HCT116 (cell line): ENCODE data around the gene QRICH1. TPM values are rescaled to one million over a fixed set of nuclear protein-coding genes. Genes with fewer than 3 reads are reported as not detected.

Experiments
- ATAC-seq: fragments of 200-7000 bp; cut with Tn5 transposase; 2 replicates; pipeline ENCODE4 v1.9.1; 2020; ENCODE audit warnings: mild to moderate bottlenecking, moderate library complexity
- BruUV-seq: library from RNA; stranded (reverse); fragments of 400-500 nt; replicated peaks from 2 replicates; lab custom pipeline; 2021; lab: Mats Ljungman, UMichigan
- CTCF ChIA-PET: fragments of 300-600 bp; sonication (Branson Sonifier 250); formaldehyde crosslinking; loops from one replicate; lab custom pipeline; 2021; ENCODE audit warnings: antibody characterized with exemption; lab: Charles Lee
- POLR2A ChIA-PET: fragments of 300-600, 350-600 bp; sonication (Branson Sonifier 250); formaldehyde crosslinking; loops from one replicate; lab custom pipeline; 2021; ENCODE audit warnings: antibody characterized with exemption; lab: Charles Lee
- RAD21 ChIA-PET, 2 experiments: fragments of 300-600 bp; sonication (Branson Sonifier 250); formaldehyde crosslinking; loops; one replicate each; lab custom pipeline; 2023; ENCODE audit warnings: low total read pairs in 2 of 2; ENCODE audit not compliant: uncharacterized antibody in 2 of 2, unreplicated experiment in 2 of 2, low non-redundant PET in 1 of 2; lab: Charles Lee
- DNase-seq: peaks from one replicate; pipeline ENCODE4 v3.0.0-alpha.2; 2010; ENCODE audit warnings: low read depth, low spot score
- H2AFZ ChIP-seq: fragments of 200-600 bp; shearing (Covaris generic), sonication (generic); 2 replicates; pipeline ENCODE4 v1.6.1; 2017; ENCODE audit warnings: low read depth, mixed run types, mixed read lengths, antibody characterized with exemption, low read length; ENCODE audit not compliant: poor library complexity, severe bottlenecking
- H3K27ac ChIP-seq: 2 replicates; pipeline ENCODE4 v1.5.1; 2012; ENCODE audit warnings: low read depth, low read length
- H3K27me3 ChIP-seq: fragments of 200-600 bp; sonication (generic); 2 replicates; pipeline ENCODE4 v1.6.1; 2016; ENCODE audit warnings: mixed run types, low read length, mixed read lengths; ENCODE audit not compliant: insufficient read depth
- H3K36me3 ChIP-seq, 2 experiments: fragments of 200-500 bp in 1 of 2; fragments of 200-600 bp in 1 of 2; sonication (Bioruptor generic) in 1 of 2; sonication (generic) in 1 of 2; 2 replicates each; pipeline versions ENCODE4 v1.5.1 to v1.6.1; 2014 to 2016; ENCODE audit warnings: low read length in 2 of 2, inconsistent platforms in 1 of 2, mixed read lengths in 1 of 2, mixed run types in 1 of 2; ENCODE audit not compliant: insufficient read depth in 2 of 2, control insufficient read depth in 1 of 2
- H3K4me1 ChIP-seq, 2 experiments: fragments of 200-600 bp in 1 of 2; sonication (generic) in 1 of 2; 2 replicates each; pipeline versions ENCODE4 v1.5.1 to v1.6.1; 2012 to 2017; ENCODE audit warnings: low read length in 2 of 2, inconsistent platforms in 1 of 2, mild to moderate bottlenecking in 1 of 2, mixed read lengths in 1 of 2, mixed run types in 1 of 2, moderate library complexity in 1 of 2; ENCODE audit not compliant: insufficient read depth in 2 of 2, control insufficient read depth in 1 of 2
- H3K4me2 ChIP-seq: fragments of 200-600 bp; sonication (generic); 2 replicates; pipeline ENCODE4 v1.6.1; 2017; ENCODE audit warnings: mixed run types, low read length, mixed read lengths
- H3K4me3 ChIP-seq, 2 experiments: fragments of 200-600 bp in 1 of 2; sonication (generic) in 1 of 2; replicated peaks in 1 of 2; 2 replicates each; pipeline ENCODE4 v1.5.1; 2011 to 2016; ENCODE audit warnings: low read length in 2 of 2, control low read depth in 1 of 2, low read depth in 1 of 2, mild to moderate bottlenecking in 1 of 2, mixed read lengths in 1 of 2, mixed run types in 1 of 2
- H3K79me2 ChIP-seq: fragments of 200-600 bp; sonication (generic); 2 replicates; pipeline ENCODE4 v1.6.1; 2017; ENCODE audit warnings: mild to moderate bottlenecking, mixed run types, low read length, moderate library complexity, mixed read lengths; ENCODE audit not compliant: insufficient read depth
- H3K9ac ChIP-seq: fragments of 200-600 bp; sonication (generic); 2 replicates; pipeline ENCODE4 v1.6.1; 2016; ENCODE audit warnings: low read length, mixed read lengths
- H3K9me2 ChIP-seq: fragments of 200-600 bp; sonication (generic), shearing (Covaris generic); 2 replicates; pipeline ENCODE4 v1.6.1; 2017; ENCODE audit warnings: mixed run types, mild to moderate bottlenecking, moderate library complexity; ENCODE audit not compliant: insufficient read depth
- H3K9me3 ChIP-seq, 2 experiments: fragments of 200-500 bp in 1 of 2; fragments of 200-600 bp in 1 of 2; sonication (Bioruptor generic) in 1 of 2; sonication (generic) in 1 of 2; 2 replicates each; pipeline ENCODE4 v1.6.1; 2014 to 2017; ENCODE audit warnings: low read length in 2 of 2, mixed read lengths in 2 of 2, inconsistent platforms in 1 of 2, low read depth in 1 of 2, mild to moderate bottlenecking in 1 of 2, mixed run types in 1 of 2, moderate library complexity in 1 of 2; ENCODE audit not compliant: control insufficient read depth in 1 of 2, insufficient read depth in 1 of 2
- H4K20me1 ChIP-seq: fragments of 200-600 bp; sonication (generic), shearing (Covaris generic); 2 replicates; pipeline ENCODE4 v1.6.1; 2017; ENCODE audit warnings: mixed run types, mild to moderate bottlenecking, moderate library complexity; ENCODE audit not compliant: insufficient read depth
- CBX3 ChIP-seq: IDR thresholded peaks from 2 replicates; pipeline ENCODE4 v1.6.1; 2012; ENCODE audit warnings: low read depth
- EGR1 ChIP-seq: IDR thresholded peaks from 2 replicates; pipeline ENCODE4 v1.6.1; 2012; ENCODE audit warnings: low read depth
- POLR2AphosphoS5 ChIP-seq: IDR thresholded peaks from 2 replicates; pipeline ENCODE4 v1.6.1; 2011; ENCODE audit warnings: mild to moderate bottlenecking, low read depth, low read length, moderate library complexity
- SP1 ChIP-seq: IDR thresholded peaks from 2 replicates; pipeline ENCODE4 v1.6.1; 2012; ENCODE audit warnings: low read depth
- TCF7L2 ChIP-seq: IDR thresholded peaks from 2 replicates; pipeline ENCODE4 v1.7.0; 2011; ENCODE audit warnings: borderline replicate concordance, inconsistent platforms; ENCODE audit not compliant: insufficient read depth, insufficient read length; ENCODE audit errors: extremely low read depth
- YY1 ChIP-seq: IDR thresholded peaks from 2 replicates; pipeline ENCODE4 v1.6.1; 2011; ENCODE audit warnings: low read length, low read depth, moderate library complexity, mild to moderate bottlenecking; ENCODE audit not compliant: insufficient replicate concordance; ENCODE audit errors: extremely low read depth
- intact Hi-C: fragments of 100-400 bp; cut with micrococcal nuclease; formaldehyde crosslinking; loops from 2 replicates; pipeline ENCODE4 v1.10.0; 2022
- total RNA-seq: library from RNA; stranded (reverse); gene quantifications from one replicate; pipeline ENCODE4 v1.2.1, GENCODE V29; 2021; ENCODE audit not compliant: unreplicated experiment

QRICH1 gene
- total RNA-seq, 1 experiment from 2014 or later, result 105 TPM

DNA sequence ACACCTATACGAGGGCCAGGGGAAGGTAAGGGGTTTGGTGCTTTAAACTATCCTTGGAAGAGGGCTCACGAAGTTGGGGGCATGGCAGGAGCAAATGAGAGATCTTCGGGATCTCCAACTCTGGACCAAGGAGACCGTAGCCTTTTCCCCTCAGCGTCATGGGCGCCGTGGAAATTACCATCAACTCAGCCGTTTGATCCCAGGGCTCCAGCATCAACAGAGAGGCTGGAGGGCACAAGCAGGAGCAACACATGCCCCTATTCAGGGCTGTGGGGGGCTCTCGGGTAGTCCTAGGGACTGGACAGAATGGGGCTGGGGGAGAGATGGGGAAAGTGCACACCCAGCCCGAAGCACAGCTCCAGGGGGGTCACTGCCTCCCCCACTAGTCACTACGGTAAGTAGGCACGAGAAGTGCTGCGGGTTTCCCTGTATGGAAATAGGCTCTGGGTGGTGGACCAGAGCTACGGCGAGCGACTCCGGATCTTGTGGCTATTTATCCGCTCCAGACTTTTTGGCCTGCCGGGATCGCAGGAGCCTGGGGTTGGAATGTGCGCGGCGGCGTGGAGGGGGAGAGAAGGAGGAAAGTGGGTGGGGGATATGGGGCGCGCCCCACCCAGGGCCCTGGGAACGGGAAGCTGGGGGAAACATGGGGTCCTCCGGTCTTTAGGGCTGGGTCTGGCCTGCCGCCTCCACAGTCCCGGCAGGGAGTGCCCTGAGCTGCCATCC lies 39.5 kb upstream of the QRICH1 start:
- peak overlapping the region; percentile 73 for H2AFZ ChIP-seq
- intact Hi-C loops, result loop anchor here (1.0 kb wide), 2 partner anchors 39 to 144 kb away; partner anchors contain the start of gene QRICH1
- H3K9me2 ChIP-seq, result no peaks in the 10 kb centered on the region
- DNase-seq (peak; percentile 74), ATAC-seq (peak; percentile 76)
- peak overlapping the region; percentile 89 for H3K27ac ChIP-seq
- ChIA-PET POLR2A (interaction anchor here (0.6 to 2.7 kb wide), 6 partner anchors 13 to 133 kb away, joined by 4 to 23 read pairs (median 4); partner anchors contain the start of genes NDUFAF3, QRICH1 and USP19), CTCF (interaction anchor here (0.7 to 2.7 kb wide), 4 partner anchors 13 to 316 kb away, joined by 3 to 13 read pairs (median 10); partner anchors contain the start of genes QRICH1 and USP19), RAD21 (interaction anchor here (0.8 to 1.4 kb wide), 2 partner anchors 13 to 316 kb away, joined by 3 to 8 read pairs; partner anchors contain the start of gene USP19 (in 1 of the 2))
- peak overlapping the region; percentile 100 for H3K4me2 ChIP-seq
- H3K9ac ChIP-seq, result peak overlapping the region; percentile 87
- H3K27me3 ChIP-seq, result no peaks in the 10 kb centered on the region
- no peaks in the 10 kb centered on the region; a peak in 1 of 4 replicates for H3K36me3 ChIP-seq
- BruUV-seq, result no TSS peak
- H3K9me3 ChIP-seq, result no peaks in the 10 kb centered on the region
- peaks cover 11% of the 10 kb centered on the region; the same call in 1 of the 2 replicates for H3K79me2 ChIP-seq
- TF ChIP-seq SP1 (no peak), TCF7L2 (peak; percentile 37), POLR2AphosphoS5 (peak; percentile 69), YY1 (peak; percentile 74), EGR1 (no peak), CBX3 (no peak)
- H3K4me3 ChIP-seq, result peak overlapping the region; percentile 70 to 91
- peaks cover 16 to 46% of the 10 kb centered on the region in 2 experiments for H3K4me1 ChIP-seq
- no peaks in the 10 kb centered on the region for H4K20me1 ChIP-seq
